Measurements from ENCODE around the gene CYSTM1.

The CYSTM1 gene

DNA sequence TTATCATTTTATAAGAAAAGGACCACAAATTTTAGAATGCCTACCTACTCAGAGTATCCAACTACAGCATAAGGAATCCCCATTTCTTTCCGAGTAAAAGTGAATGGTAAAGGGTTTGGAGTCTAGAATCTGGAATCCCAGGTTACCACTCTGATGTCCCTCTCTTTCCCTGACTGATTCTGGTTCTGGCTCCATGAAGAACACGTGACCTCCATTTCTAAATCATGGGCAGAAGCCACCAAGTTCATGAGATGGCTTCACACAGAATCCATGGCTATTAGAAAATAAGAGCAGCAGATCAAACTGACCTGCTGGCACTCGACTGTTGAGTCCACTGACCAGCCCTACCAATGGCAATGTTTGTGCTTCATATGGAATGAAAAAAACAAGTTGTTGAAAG is 87.2 kb downstream of the CYSTM1 start:
- TF ChIP-seq, protein P1, sequence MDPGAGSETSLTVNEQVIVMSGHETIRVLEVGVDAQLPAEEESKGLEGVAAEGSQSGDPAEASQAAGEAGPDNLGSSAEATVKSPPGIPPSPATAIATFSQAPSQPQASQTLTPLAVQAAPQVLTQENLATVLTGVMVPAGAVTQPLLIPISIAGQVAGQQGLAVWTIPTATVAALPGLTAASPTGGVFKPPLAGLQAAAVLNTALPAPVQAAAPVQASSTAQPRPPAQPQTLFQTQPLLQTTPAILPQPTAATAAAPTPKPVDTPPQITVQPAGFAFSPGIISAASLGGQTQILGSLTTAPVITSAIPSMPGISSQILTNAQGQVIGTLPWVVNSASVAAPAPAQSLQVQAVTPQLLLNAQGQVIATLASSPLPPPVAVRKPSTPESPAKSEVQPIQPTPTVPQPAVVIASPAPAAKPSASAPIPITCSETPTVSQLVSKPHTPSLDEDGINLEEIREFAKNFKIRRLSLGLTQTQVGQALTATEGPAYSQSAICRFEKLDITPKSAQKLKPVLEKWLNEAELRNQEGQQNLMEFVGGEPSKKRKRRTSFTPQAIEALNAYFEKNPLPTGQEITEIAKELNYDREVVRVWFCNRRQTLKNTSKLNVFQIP (CRISPR knock-in tag; IDR thresholded peaks at IDR 0.05; ENCODE audit: borderline replicate concordance, low read depth) = no peak
- no peak for TF ChIP-seq TCF4 (CRISPR knock-in tag; IDR thresholded peaks at IDR 0.05; ENCODE audit: borderline replicate concordance)
- no peak for TF ChIP-seq ZNF8 (CRISPR knock-in tag; IDR thresholded peaks at IDR 0.05)
- TF ChIP-seq ESRRG (CRISPR knock-in tag; IDR thresholded peaks at IDR 0.05) = no peak
- no peak for TF ChIP-seq BACH2 (CRISPR knock-in tag; IDR thresholded peaks at IDR 0.05; ENCODE audit: borderline replicate concordance)
- ATAC-seq = no peak

DNA sequence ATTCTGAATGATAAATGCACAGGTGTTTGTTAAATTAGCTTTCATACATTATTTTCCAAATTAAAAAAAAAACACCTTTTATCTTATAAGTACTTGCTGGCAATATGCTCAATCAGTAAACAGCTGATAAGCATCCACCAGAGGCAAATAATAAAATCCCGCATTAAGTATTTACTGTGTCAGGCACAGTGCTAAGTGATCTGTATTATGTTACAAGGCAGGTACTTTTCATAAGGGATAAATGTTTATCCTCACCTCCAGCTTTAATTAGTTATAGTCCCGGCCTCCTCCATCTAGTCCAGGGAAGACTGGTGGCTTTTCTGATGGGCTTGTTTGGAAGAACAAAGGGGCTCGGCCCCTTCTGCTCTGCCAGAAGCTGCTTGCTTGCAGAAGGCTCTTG is 87.9 kb downstream of the CYSTM1 start:
- ATAC-seq = no peak
- no peak for TF ChIP-seq ZNF8 (CRISPR knock-in tag; IDR thresholded peaks at IDR 0.05)
- TF ChIP-seq ISL1 (CRISPR knock-in tag; IDR thresholded peaks at IDR 0.05) = no peak
- TF ChIP-seq, protein P1 (CRISPR knock-in tag; IDR thresholded peaks at IDR 0.05; ENCODE audit: borderline replicate concordance, low read depth) = no peak
- TF ChIP-seq, protein P2, sequence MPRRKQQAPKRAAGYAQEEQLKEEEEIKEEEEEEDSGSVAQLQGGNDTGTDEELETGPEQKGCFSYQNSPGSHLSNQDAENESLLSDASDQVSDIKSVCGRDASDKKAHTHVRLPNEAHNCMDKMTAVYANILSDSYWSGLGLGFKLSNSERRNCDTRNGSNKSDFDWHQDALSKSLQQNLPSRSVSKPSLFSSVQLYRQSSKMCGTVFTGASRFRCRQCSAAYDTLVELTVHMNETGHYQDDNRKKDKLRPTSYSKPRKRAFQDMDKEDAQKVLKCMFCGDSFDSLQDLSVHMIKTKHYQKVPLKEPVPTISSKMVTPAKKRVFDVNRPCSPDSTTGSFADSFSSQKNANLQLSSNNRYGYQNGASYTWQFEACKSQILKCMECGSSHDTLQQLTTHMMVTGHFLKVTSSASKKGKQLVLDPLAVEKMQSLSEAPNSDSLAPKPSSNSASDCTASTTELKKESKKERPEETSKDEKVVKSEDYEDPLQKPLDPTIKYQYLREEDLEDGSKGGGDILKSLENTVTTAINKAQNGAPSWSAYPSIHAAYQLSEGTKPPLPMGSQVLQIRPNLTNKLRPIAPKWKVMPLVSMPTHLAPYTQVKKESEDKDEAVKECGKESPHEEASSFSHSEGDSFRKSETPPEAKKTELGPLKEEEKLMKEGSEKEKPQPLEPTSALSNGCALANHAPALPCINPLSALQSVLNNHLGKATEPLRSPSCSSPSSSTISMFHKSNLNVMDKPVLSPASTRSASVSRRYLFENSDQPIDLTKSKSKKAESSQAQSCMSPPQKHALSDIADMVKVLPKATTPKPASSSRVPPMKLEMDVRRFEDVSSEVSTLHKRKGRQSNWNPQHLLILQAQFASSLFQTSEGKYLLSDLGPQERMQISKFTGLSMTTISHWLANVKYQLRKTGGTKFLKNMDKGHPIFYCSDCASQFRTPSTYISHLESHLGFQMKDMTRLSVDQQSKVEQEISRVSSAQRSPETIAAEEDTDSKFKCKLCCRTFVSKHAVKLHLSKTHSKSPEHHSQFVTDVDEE (CRISPR knock-in tag; IDR thresholded peaks at IDR 0.05) = no peak
- no peak for TF ChIP-seq GLIS3 (CRISPR knock-in tag; IDR thresholded peaks at IDR 0.05)
- TF ChIP-seq, protein P3, sequence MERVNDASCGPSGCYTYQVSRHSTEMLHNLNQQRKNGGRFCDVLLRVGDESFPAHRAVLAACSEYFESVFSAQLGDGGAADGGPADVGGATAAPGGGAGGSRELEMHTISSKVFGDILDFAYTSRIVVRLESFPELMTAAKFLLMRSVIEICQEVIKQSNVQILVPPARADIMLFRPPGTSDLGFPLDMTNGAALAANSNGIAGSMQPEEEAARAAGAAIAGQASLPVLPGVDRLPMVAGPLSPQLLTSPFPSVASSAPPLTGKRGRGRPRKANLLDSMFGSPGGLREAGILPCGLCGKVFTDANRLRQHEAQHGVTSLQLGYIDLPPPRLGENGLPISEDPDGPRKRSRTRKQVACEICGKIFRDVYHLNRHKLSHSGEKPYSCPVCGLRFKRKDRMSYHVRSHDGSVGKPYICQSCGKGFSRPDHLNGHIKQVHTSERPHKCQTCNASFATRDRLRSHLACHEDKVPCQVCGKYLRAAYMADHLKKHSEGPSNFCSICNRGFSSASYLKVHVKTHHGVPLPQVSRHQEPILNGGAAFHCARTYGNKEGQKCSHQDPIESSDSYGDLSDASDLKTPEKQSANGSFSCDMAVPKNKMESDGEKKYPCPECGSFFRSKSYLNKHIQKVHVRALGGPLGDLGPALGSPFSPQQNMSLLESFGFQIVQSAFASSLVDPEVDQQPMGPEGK (CRISPR knock-in tag; IDR thresholded peaks at IDR 0.05; ENCODE audit: borderline replicate concordance) = no peak
- no peak for TF ChIP-seq PPARA (CRISPR knock-in tag; IDR thresholded peaks at IDR 0.05; ENCODE audit: borderline replicate concordance)
- TF ChIP-seq RARB (CRISPR knock-in tag; IDR thresholded peaks at IDR 0.05) = no peak
- no peak for TF ChIP-seq ZC3H10 (CRISPR knock-in tag; IDR thresholded peaks at IDR 0.05)

DNA sequence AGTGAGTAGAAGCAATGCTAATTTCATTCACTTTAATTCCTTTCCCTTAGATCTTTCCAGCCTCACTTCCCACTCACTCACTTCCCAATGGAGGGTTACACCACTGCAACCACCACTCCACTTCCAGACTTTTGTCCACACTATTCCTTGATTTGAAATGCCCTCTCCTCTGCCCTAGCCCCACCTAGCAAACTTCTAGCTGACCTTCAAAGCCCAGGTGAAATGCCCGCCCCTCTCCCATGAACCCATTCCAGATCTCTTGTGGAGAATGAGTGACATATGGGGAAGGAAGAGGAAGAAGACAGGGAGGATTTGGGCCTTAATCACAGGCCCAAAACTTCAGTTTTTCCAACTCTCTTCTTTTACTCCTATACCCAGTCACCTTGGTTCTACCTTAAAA is 90.9 kb downstream of the CYSTM1 start:
- TF ChIP-seq CSDC2 (CRISPR knock-in tag; IDR thresholded peaks at IDR 0.05) (no peak), ZFP3 (CRISPR knock-in tag; IDR thresholded peaks at IDR 0.05) (peak; percentile 84)
- ATAC-seq = no peak

DNA sequence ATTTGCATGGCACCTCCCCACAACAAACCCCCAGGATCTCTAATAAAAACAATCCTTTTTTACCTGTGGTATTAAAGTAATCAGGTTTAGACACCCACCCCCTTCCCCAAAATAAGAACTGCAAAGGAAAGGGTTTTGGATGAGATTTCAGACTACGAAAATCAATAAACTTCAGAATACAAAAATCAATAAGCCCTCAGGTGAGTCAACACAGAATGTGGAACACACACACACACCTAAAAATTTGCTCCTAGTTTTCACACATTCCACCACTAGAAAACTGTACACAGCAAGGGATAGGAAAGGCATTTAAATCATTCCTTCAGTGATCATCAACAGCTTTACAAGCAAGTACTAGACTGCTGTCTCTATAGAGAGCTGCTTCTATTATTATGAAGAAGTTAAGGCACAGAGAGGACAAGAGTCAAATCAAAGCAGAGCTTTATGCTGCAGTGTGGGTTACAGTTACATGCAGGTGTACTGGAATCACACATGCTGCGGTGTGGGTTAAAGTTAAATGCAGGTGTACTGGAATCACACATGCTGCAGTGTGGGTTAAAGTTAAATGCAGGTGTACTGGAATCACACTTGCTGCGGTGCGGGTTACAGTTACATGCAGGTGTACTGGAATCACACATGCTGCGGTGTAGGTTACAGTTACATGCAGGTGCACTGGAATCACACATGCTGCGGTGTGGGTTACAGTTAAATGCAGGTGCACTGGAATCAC is 91.6 kb downstream of the CYSTM1 start:
- TF ChIP-seq ZNF565 (CRISPR knock-in tag; conservative IDR thresholded peaks at IDR 0.05; ENCODE audit: low read depth) (no peak), PPARA (CRISPR knock-in tag; IDR thresholded peaks at IDR 0.05; ENCODE audit: borderline replicate concordance) (no peak), ARNTL (CRISPR knock-in tag; IDR thresholded peaks at IDR 0.05; ENCODE audit: borderline replicate concordance, low read depth) (no peak), RARB (CRISPR knock-in tag; IDR thresholded peaks at IDR 0.05) (no peak), ZFP3 (CRISPR knock-in tag; IDR thresholded peaks at IDR 0.05) (no peak), ZFP30 (CRISPR knock-in tag; IDR thresholded peaks at IDR 0.05) (no peak), ISL1 (CRISPR knock-in tag; IDR thresholded peaks at IDR 0.05) (no peak)
- TF ChIP-seq, protein P2 (CRISPR knock-in tag; IDR thresholded peaks at IDR 0.05) = no peak
- ATAC-seq = no peak
